GM20000 (cell line): ENCODE results near the gene KIF13A.
"Not testable (repeated sequence)": the region's sequence is repeated elsewhere in the genome, so short reads cannot be mapped to it uniquely, and the experiment has no call there.

Experiments
- DNase-seq: peaks from one replicate; pipeline ENCODE4 v3.0.0; 2012; ENCODE audit warnings: low spot score
- TF ChIP-seq, protein P1 (sequence below): IDR thresholded peaks from 2 replicates; pipeline ENCODE4 v1.5.1; 2012; ENCODE audit warnings: mild to moderate bottlenecking, control low read depth; ENCODE audit errors: extremely low read depth, missing control alignments

The KIF13A gene

DNA sequence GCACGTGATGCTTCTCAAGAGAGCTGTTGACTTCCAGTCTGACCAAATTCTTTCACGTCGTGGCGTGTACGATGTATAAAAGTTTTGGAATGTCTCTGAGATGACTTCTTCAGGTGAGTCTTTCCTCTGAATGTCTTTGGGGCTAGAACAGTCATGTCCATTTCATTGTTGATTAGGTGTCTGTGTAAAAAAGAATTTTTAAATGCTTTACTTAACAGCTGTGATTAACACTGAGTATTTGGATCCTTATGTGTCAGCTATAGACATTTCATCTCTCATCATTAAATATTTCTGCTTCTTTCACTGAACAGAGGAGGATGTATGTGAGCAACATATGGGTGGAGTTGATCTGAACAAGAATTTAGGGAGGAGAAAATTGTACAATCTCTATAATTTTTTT is 29.3 kb upstream of the KIF13A start:
- TF ChIP-seq, protein P1, sequence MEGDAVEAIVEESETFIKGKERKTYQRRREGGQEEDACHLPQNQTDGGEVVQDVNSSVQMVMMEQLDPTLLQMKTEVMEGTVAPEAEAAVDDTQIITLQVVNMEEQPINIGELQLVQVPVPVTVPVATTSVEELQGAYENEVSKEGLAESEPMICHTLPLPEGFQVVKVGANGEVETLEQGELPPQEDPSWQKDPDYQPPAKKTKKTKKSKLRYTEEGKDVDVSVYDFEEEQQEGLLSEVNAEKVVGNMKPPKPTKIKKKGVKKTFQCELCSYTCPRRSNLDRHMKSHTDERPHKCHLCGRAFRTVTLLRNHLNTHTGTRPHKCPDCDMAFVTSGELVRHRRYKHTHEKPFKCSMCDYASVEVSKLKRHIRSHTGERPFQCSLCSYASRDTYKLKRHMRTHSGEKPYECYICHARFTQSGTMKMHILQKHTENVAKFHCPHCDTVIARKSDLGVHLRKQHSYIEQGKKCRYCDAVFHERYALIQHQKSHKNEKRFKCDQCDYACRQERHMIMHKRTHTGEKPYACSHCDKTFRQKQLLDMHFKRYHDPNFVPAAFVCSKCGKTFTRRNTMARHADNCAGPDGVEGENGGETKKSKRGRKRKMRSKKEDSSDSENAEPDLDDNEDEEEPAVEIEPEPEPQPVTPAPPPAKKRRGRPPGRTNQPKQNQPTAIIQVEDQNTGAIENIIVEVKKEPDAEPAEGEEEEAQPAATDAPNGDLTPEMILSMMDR = no peak
- no peak for DNase-seq

DNA sequence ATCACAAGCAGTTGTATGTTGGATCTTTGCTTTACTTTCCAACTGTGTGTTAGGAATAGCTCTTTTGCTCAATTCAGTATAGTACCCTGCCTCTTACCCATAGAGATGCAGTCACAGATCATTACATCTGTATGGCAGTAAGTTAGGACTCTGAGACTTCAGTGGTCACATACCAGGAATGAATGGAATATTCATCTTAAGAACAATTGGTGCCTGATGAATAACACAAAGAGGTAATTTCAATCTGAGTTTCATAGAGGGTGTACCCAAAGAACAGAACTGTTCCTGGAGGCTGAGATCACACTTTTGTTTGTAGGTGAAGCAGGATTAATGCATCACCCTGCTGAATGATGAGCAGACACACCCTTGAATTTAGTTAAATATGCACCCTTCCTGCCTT is 28.7 kb upstream of the KIF13A start:
- TF ChIP-seq, protein P1 = no peak
- DNase-seq = no peak

DNA sequence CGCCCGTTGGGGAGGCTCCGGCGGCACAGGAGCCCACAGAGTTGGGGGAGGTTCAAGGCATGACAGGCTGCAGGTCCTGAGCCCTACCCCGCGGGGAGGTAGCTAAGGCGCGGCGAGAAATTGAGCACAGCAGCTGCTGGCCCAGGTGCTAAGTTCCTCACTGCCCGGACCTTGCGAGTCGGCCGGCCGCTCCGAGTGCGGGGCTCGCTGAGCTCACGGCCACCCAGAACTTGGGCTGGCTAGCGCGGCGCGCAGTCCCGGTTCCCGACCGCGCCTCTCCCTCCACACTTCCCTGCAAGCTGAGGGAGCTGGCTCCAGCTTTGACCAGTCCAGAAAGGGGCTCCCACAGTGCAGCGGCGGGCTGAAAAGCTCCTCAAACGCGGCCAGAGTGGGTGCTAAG is 23.9 kb upstream of the KIF13A start:
- TF ChIP-seq, protein P1 = no peak
- no peak for DNase-seq

GRCh38 chr6:18010540-18010939 is 23.1 kb upstream of the KIF13A start:
- not testable (repeated sequence) for DNase-seq

- TF ChIP-seq, protein P1 = no peak
Measured at GRCh38 chr6:18004256-18004985, 17.0 kb upstream of the KIF13A start.

DNA sequence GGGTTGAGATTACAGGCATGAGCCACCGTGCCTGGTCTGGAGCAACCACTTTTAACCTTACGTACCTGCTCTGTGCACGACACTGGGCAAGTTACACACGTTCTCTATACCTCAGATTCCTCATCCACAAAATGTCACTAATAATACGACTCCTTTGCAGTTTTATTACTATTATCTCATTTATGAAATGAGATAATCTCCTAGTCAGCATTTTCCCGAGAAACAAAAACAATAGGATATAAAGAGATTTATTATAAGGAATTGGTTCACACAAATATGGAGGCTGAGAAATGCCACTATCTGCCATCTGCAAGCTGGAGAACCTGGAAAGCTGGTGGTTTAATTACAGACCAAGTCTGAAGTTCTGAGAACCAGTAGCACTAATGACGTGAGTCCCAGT is 12.0 kb upstream of the KIF13A start:
- no peak for DNase-seq
- TF ChIP-seq, protein P1 = no peak

More at GRCh38 chr6:18004256-18004985, 17.0 kb upstream of the KIF13A start:
- no peak for DNase-seq

- TF ChIP-seq, protein P1 = no peak
- no peak for DNase-seq
Measured at GRCh38 chr6:17998442-17998841, 11.0 kb upstream of the KIF13A start.

- TF ChIP-seq, protein P1 = no peak
- DNase-seq = no peak
Measured at GRCh38 chr6:17998003-17998402, 10.6 kb upstream of the KIF13A start.
